GM23248 (cell line): ENCODE measurements around the gene TMEM37.

Experiments used
- EZH2 ChIP-seq: fragments of 200-600 bp; sonication (generic); IDR thresholded peaks from 2 replicates; pipeline ENCODE4 v1.6.1; 2018; ENCODE audit warnings: antibody characterized with exemption, mild to moderate bottlenecking; ENCODE audit not compliant: insufficient read depth, poor library complexity, severe bottlenecking
- EZH2phosphoT487 ChIP-seq: fragments of 200-600 bp; sonication (generic); IDR thresholded peaks from 2 replicates; pipeline ENCODE4 v1.6.1; 2018; ENCODE audit warnings: antibody characterized with exemption, moderate library complexity, mild to moderate bottlenecking, low read depth; ENCODE audit not compliant: insufficient read depth

DNA sequence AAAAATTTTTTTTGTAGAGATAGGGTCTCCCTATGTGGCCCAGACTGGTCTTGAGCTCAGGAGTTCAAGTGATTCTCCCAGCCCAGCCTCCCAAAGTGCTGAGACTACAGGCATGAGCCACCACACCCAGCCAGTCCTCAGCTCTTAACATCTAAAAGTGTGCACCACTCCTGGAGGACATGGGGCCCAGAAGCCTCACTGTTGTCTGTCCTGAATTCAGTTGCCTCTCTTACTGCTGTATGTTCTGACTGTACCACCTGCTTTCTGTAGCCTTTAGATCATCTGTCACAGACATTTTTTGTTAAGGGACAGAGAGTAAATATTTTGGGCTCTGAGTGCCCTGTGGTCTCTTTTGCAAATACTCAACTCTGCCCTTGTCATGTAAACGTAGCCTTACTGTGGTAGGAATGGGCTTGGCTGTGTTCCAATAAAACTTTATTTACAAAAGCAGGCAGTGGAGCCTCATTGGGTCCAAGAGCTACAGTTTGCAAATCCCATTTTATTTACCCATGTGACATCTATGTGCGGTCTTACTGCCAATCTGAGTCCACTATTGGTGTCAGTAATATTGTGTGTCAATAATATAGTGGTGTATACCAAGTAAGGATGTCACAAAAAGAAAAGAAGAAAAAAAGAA is 38.1 kb downstream of the TMEM37 start:
- no peak for TF ChIP-seq EZH2
- TF ChIP-seq EZH2phosphoT487 = no peak
